Measurements from ENCODE around the gene CCDC122.
A peak's percentile ranks its signal among the peaks of the same experiment; 100 is the strongest.

Gene CCDC122

GRCh38 chr13:43881580-43881979, 2.0 kb upstream of the CCDC122 start:
- Histone ChIP-seq H3K9ac (ENCODE audit: low read length) (no peak overlapping the region), H3K9me2 (ENCODE audit: low read depth, low read length) (no peaks in the 10 kb centered on the region), H3K4me2 (ENCODE audit: low read length) (peak overlapping the region; percentile 85; the same call in 1 of the 2 replicates), H3K9me3 (ENCODE audit: low read length) (no peaks in the 10 kb centered on the region), H4K20me1 (ENCODE audit: insufficient read depth, low read length) (no peaks in the 10 kb centered on the region), H3K79me2 (ENCODE audit: insufficient read depth, low read length) (no peaks in the 10 kb centered on the region), H3F3A (ENCODE audit: insufficient read depth, low read length) (peaks cover 6% of the 10 kb centered on the region; the same call in 1 of the 2 replicates), H2AFZ (ENCODE audit: low read length) (no peak overlapping the region), H3K27me3 (ENCODE audit: insufficient read depth, low read length) (no peaks in the 10 kb centered on the region), H3K4me1 (ENCODE audit: insufficient read depth, low read length, severe bottlenecking) (peaks cover 39% of the 10 kb centered on the region), H3K4me3 (ENCODE audit: low read depth, low read length, poor library complexity, severe bottlenecking) (no peak overlapping the region), H3K36me3 (ENCODE audit: insufficient read depth, low read length) (peaks cover 4% of the 10 kb centered on the region), H3K27ac (ENCODE audit: low read depth, low read length, poor library complexity, severe bottlenecking) (no peak overlapping the region)
- no peak for TF ChIP-seq EZH2 (IDR thresholded peaks at IDR 0.05; ENCODE audit: borderline replicate concordance, low read length)
- TF ChIP-seq CTCF (IDR thresholded peaks at IDR 0.05; ENCODE audit: low read length): no peak

DNA sequence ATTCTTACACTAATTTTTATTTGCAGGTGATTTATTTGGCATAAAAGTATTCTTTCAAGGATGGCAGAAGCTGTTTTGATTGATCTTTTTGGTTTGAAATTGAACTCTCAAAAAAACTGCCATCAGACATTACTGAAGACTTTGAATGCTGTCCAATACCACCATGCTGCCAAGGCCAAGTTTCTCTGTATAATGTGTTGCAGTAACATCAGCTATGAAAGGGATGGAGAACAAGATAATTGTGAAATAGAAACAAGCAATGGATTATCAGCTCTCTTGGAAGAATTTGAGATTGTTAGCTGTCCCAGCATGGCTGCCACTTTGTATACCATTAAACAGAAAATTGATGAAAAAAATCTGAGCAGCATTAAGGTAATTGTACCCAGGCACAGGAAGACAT, 1.4 kb upstream of the CCDC122 start:
- peak overlapping the region; percentile 14 for H3K27ac ChIP-seq (ENCODE audit: low read depth, low read length, poor library complexity, severe bottlenecking)
- no peaks in the 10 kb centered on the region for H3K9me3 ChIP-seq (ENCODE audit: low read length)
- H3K9me2 ChIP-seq (ENCODE audit: low read depth, low read length): no peaks in the 10 kb centered on the region
- no peak overlapping the region for H2AFZ ChIP-seq (ENCODE audit: low read length)
- H3K4me1 ChIP-seq (ENCODE audit: insufficient read depth, low read length, severe bottlenecking): peaks cover 39% of the 10 kb centered on the region
- peak overlapping the region; percentile 95 for H3K4me3 ChIP-seq (ENCODE audit: low read depth, low read length, poor library complexity, severe bottlenecking)
- no peaks in the 10 kb centered on the region for H4K20me1 ChIP-seq (ENCODE audit: insufficient read depth, low read length)
- H3K4me2 ChIP-seq (ENCODE audit: low read length): peak overlapping the region; percentile 85
- H3K9ac ChIP-seq (ENCODE audit: low read length): 0 out of 2 replicates have a peak overlapping the region, but pooled peaks have one; percentile 92
- H3F3A ChIP-seq (ENCODE audit: insufficient read depth, low read length): peaks cover 6% of the 10 kb centered on the region; the same call in 1 of the 2 replicates
- TF ChIP-seq EZH2 (IDR thresholded peaks at IDR 0.05; ENCODE audit: borderline replicate concordance, low read length) (no peak), CTCF (IDR thresholded peaks at IDR 0.05; ENCODE audit: low read length) (no peak)
- H3K36me3 ChIP-seq (ENCODE audit: insufficient read depth, low read length): peaks cover 4% of the 10 kb centered on the region
- H3K79me2 ChIP-seq (ENCODE audit: insufficient read depth, low read length): no peaks in the 10 kb centered on the region
- H3K27me3 ChIP-seq (ENCODE audit: insufficient read depth, low read length): no peaks in the 10 kb centered on the region

DNA sequence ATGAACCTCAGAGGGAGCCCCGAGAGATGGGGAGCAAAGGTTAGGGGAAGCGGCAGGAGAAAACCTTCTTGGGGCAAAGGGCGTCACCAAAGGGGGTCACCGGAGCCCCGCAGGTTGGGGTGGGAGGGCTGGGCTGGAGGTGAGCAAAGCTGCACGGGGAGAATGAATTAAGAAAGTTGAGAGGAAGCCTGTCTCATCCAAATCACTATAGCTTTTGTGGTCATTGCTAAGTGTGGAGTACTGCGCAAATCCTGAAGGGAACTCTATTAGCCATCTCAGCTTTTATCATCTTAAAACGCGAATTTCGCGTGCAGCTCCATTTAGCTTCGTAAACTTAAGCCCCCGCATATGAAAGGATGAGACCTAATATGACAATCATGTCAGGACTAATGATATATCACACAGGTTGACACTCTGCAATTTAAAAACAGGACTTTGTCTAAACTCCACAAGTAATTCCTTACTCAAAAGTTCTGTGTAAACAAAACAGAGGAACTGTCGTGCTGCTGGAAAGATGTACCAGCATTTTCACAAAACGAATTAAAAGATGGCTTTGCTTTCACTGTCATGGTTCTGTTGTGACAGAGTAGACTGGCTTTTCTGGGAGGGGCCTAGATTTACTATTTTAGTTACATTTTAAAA, 795 bp upstream of the CCDC122 start:
- Histone ChIP-seq H3K27ac (ENCODE audit: low read depth, low read length, poor library complexity, severe bottlenecking) (peak overlapping the region; percentile 52), H3K4me1 (ENCODE audit: insufficient read depth, low read length, severe bottlenecking) (peaks cover 39% of the 10 kb centered on the region), H3K27me3 (ENCODE audit: insufficient read depth, low read length) (no peaks in the 10 kb centered on the region), H2AFZ (ENCODE audit: low read length) (no peak overlapping the region), H3K9ac (ENCODE audit: low read length) (peak overlapping the region; percentile 92), H3K9me2 (ENCODE audit: low read depth, low read length) (no peaks in the 10 kb centered on the region), H3K4me3 (ENCODE audit: low read depth, low read length, poor library complexity, severe bottlenecking) (peak overlapping the region; percentile 95), H3F3A (ENCODE audit: insufficient read depth, low read length) (peaks cover 6% of the 10 kb centered on the region; the same call in 1 of the 2 replicates), H4K20me1 (ENCODE audit: insufficient read depth, low read length) (no peaks in the 10 kb centered on the region), H3K4me2 (ENCODE audit: low read length) (peak overlapping the region; percentile 85), H3K79me2 (ENCODE audit: insufficient read depth, low read length) (no peaks in the 10 kb centered on the region), H3K36me3 (ENCODE audit: insufficient read depth, low read length) (peaks cover 4% of the 10 kb centered on the region), H3K9me3 (ENCODE audit: low read length) (no peaks in the 10 kb centered on the region)
- TF ChIP-seq CTCF (IDR thresholded peaks at IDR 0.05; ENCODE audit: low read length): no peak
- TF ChIP-seq EZH2 (IDR thresholded peaks at IDR 0.05; ENCODE audit: borderline replicate concordance, low read length): no peak

All from OCI-LY1 (cell line).